K562 (cell line): ENCODE measurements around the gene HMGN1. TPM values are rescaled to one million over a fixed set of nuclear protein-coding genes. Genes with fewer than 3 reads are reported as not detected.

ENCODE experiments used
- AFF1 ChIP-seq, 2 experiments: fragments of 450-650 bp; IDR thresholded peaks; 2 replicates each; pipeline ENCODE4 v1.6.1; 2018; ENCODE audit warnings: mild to moderate bottlenecking in 2 of 2, low read depth in 1 of 2; ENCODE audit not compliant: partially characterized antibody in 2 of 2
- ARID4B ChIP-seq: sonication (generic); formaldehyde crosslinking; IDR thresholded peaks from 2 replicates; pipeline ENCODE4 v1.8.0; 2022; ENCODE audit warnings: mild to moderate bottlenecking, missing genetic modification reagents
- ATF3 ChIP-seq, 2 experiments: fragments of 450-650 bp in 1 of 2; sonication (generic) in 1 of 2; formaldehyde crosslinking in 1 of 2; IDR thresholded peaks in 1 of 2; conservative IDR thresholded peaks in 1 of 2; 2 replicates each; pipeline versions ENCODE4 v1.6.1 to v1.8.1; 2016 to 2023; ENCODE audit warnings: mild to moderate bottlenecking in 2 of 2, moderate library complexity in 2 of 2, inconsistent platforms in 1 of 2, missing genetic modification reagents in 1 of 2
- CTCF ChIP-seq, 3 experiments: IDR thresholded peaks in 2 of 3; conservative IDR thresholded peaks in 1 of 3; 2 replicates each; pipeline ENCODE4 v1.5.1; 2011 to 2012; ENCODE audit warnings: low read length in 3 of 3, mild to moderate bottlenecking in 3 of 3, control low read depth in 2 of 3, improper control_type of control experiment in 1 of 3, inconsistent platforms in 1 of 3, low read depth in 1 of 3, mixed read lengths in 1 of 3, moderate library complexity in 1 of 3; ENCODE audit not compliant: insufficient read depth in 2 of 3
- DDX20 ChIP-seq: fragments of 450-650 bp; IDR thresholded peaks from 2 replicates; pipeline ENCODE4 v1.6.1; 2016; ENCODE audit warnings: missing genetic modification characterization, low read depth, mild to moderate bottlenecking, missing compliant biosample characterization, moderate library complexity
- HNRNPH1 ChIP-seq: fragments of 200-400 bp; formaldehyde crosslinking; optimal IDR thresholded peaks from 2 replicates; pipeline ENCODE3; 2017; ENCODE audit warnings: low read depth, mild to moderate bottlenecking, low read length, moderate library complexity
- MAFF ChIP-seq: IDR thresholded peaks from 2 replicates; pipeline ENCODE4 v1.6.1; 2012; ENCODE audit warnings: low read length, improper control_type of control experiment
- MAFK ChIP-seq: IDR thresholded peaks from 2 replicates; pipeline ENCODE4 v1.6.1; 2011; ENCODE audit warnings: low read length, improper control_type of control experiment
- SPI1 ChIP-seq: IDR thresholded peaks from 2 replicates; pipeline ENCODE4 v1.6.1; 2011; ENCODE audit warnings: low read depth, low read length, control low read depth, borderline replicate concordance
- polyA plus RNA-seq, 8 experiments: library from polyadenylated mRNA; depleted of rRNA in 4 of 8; stranded (reverse) in 5 of 8; unstranded in 3 of 8; fragments of >200 nt; fragmentation: Nextera tagmentation in 2 of 8; fragmentation: Illumina TruSeq in 1 of 8; extraction: Ambion mirVana in 2 of 8; extraction: Trizol in 1 of 8; gene quantifications; 2 replicates each; pipeline versions ENCODE4 v1.2.1 to v1.2.3, GENCODE V29; 2011 to 2014; ENCODE audit warnings: inconsistent platforms in 1 of 8, missing spikeins in 1 of 8
- total RNA-seq, 7 experiments: library from RNA; depleted of rRNA in 6 of 7; stranded (reverse); fragments of >200 nt in 6 of 7; fragmentation: Illumina TruSeq in 2 of 7; extraction: Trizol in 2 of 7; gene quantifications; 2 replicates each; pipeline versions ENCODE4 v1.2.1 to v1.2.3, GENCODE V29; 2011 to 2021; ENCODE audit warnings: low replicate concordance in 1 of 7

Gene HMGN1
- total and polyA plus RNA-seq, 9 of the 15 experiments (the other 6 are each of a cell fraction or from before 2014, with no cell fraction given), result 124 to 626 (median 498) TPM

GRCh38 chr21:39300587-39300986 lies 48.3 kb downstream of the HMGN1 start (continued):
- peak; percentile 55; the same call in 1 of the 2 replicates for TF ChIP-seq MAFK
- TF ChIP-seq MAFF, result peak; percentile 47; the same call in 1 of the 2 replicates
- TF ChIP-seq SPI1, result no peak
- peak in 1 of 2 experiments; percentile 81 for TF ChIP-seq AFF1 (IDR thresholded peaks at IDR 0.05; ENCODE audit: low read depth in 1 of 2, partially characterized antibody in 2 of 2)
- no peak for TF ChIP-seq DDX20 (tag)
- no peak for TF ChIP-seq HNRNPH1
- TF ChIP-seq ARID4B (CRISPR knock-in tag), result no peak
- no peak for TF ChIP-seq CTCF (IDR thresholded peaks at IDR 0.05 in 2 of 3, conservative IDR thresholded peaks at IDR 0.05 in 1 of 3; ENCODE audit: insufficient read depth in 2 of 3, low read depth in 1 of 3, low read length in 3 of 3)
- TF ChIP-seq ATF3 (IDR thresholded peaks at IDR 0.05), result no peak
- TF ChIP-seq ATF3 (CRISPR knock-in tag; conservative IDR thresholded peaks at IDR 0.05), result no peak
